ENCODE measurements around the gene ADAMTS14. TPM values are rescaled to one million over a fixed set of nuclear protein-coding genes. Genes with fewer than 3 reads are reported as not detected.
"Not testable (repeated sequence)": the region's sequence is repeated elsewhere in the genome, so short reads cannot be mapped to it uniquely, and the experiment has no call there.

Gene ADAMTS14, protein sequence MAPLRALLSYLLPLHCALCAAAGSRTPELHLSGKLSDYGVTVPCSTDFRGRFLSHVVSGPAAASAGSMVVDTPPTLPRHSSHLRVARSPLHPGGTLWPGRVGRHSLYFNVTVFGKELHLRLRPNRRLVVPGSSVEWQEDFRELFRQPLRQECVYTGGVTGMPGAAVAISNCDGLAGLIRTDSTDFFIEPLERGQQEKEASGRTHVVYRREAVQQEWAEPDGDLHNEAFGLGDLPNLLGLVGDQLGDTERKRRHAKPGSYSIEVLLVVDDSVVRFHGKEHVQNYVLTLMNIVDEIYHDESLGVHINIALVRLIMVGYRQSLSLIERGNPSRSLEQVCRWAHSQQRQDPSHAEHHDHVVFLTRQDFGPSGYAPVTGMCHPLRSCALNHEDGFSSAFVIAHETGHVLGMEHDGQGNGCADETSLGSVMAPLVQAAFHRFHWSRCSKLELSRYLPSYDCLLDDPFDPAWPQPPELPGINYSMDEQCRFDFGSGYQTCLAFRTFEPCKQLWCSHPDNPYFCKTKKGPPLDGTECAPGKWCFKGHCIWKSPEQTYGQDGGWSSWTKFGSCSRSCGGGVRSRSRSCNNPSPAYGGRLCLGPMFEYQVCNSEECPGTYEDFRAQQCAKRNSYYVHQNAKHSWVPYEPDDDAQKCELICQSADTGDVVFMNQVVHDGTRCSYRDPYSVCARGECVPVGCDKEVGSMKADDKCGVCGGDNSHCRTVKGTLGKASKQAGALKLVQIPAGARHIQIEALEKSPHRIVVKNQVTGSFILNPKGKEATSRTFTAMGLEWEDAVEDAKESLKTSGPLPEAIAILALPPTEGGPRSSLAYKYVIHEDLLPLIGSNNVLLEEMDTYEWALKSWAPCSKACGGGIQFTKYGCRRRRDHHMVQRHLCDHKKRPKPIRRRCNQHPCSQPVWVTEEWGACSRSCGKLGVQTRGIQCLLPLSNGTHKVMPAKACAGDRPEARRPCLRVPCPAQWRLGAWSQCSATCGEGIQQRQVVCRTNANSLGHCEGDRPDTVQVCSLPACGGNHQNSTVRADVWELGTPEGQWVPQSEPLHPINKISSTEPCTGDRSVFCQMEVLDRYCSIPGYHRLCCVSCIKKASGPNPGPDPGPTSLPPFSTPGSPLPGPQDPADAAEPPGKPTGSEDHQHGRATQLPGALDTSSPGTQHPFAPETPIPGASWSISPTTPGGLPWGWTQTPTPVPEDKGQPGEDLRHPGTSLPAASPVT
- total RNA-seq = 1 to 10 TPM in 1 of 2 donors, under 1 TPM in 1; 0.19 to 1.0 TPM
- long read RNA-seq, donor 1, partial matches to known transcripts = 1 of 1 reads
- long read RNA-seq, donor 1, other reads (novel, unspliced or antisense) = 0 of 1 reads
- long read RNA-seq, donor 2 = 0 reads

DNA sequence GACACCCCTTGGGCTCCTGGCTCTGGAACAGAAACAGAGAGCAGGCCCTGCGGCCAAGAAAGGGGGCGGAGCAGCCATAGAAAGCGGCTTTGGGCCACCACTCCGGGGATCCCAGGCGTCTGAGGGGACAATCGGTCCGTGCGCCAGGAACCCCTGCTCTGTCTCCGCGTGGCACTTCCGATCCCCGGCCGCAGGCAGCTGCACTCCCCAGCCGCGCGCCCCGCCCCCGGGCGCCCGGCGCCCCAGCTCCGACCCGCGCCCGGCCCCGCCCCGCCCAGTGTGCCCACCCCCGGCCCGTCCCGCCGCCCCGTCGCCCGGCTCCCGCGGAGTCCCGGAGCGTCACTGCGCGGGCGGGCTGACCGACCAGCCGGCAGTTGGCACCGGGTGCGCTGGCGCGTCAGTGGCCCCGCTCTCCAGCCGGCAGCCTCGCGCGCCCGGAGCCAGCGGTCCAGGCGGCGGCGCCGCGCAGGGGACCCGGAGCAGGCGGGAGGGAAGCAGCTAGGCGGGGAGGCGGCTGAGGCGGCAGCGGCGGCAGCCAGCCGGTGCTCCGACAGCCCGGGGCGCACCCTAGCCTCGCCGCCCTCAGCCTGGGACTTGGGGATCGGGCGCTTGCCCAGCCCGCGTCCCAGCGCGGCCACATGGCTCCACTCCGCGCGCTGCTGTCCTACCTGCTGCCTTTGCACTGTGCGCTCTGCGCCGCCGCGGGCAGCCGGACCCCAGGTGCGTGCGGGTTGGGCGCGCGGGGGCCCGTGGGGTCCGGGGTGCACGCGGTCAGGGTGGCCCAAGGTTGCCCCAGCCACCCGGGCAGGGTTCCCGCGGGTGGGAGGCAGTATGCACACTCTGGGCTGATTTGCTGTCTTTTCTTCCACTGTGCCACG, at the start of gene ADAMTS14:
Gene ADAMTS14 (plus strand): TSS at position 342 of the 878 bp plus-strand sequence. CDS start 297 bp downstream, at position 639.
- peak; percentile 81 for DNase-seq (ENCODE audit: low spot score)
- intact Hi-C loops (cut with DNase I) = no loop called here

DNA sequence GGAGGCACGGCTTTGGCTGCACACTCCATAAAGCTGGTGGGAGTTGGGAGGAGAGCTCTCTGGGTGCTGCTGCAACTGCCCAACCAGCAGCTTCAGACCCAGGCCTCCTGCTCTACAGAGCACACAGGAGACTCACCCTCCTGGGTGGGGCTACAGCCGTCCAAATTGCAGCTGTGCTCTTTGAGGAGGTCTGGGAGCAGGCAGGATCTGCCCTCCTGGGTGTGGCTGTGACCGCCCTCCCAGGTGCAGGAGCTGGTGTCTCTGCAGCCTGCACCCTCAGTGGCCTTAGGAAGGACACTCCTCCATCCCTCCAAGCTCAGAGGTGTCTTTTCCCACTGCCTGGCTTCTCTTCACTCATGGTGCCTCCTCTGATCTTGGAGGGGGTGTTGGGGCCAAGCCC, 49.8 kb upstream of the ADAMTS14 start:
- intact Hi-C loops (cut with DNase I) = no loop called here
- no peak for DNase-seq (ENCODE audit: low spot score)

DNA sequence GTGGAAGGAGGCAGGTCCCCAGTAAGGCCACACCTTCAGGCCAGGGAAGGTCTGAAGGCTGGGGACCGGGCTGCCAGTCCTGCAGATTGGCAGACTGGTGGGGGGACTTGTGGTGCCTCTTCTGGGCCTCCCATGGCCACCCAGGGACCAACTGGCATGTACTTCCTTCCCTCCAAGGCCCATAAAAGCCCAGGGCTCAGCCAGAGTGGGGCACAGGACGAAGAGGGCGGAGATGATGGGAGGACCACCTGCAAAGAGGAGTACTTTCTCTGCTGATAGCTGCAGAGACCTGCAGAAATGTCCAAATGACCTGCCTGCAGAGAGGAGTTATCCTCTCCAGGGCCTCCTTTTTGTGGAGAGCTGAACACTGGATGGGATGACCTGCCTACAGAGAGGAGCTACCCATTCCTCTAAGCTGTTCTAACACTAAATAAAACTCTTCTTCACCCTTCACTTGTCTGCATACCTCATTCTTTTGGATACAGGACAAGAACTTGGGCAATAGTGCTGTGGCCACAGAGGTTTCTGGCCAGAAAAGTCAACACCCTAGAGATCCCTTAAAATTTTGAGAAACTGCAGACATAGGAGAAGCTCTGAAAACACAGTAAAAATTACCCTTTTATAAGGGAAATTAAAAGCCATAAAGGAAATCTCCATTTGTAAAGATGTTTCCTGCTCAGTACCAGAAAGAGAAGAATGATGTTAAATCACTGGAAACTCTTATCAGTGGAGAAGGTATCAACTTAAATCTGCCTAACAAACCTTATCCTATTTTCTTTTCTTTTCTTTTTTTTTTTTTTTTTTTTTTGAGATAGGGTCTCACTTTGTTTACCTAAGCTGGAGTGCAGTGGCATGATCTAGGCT, 49.1 kb upstream of the ADAMTS14 start:
- intact Hi-C loops (cut with DNase I) = no loop called here
- no peak for DNase-seq (ENCODE audit: low spot score)

DNA sequence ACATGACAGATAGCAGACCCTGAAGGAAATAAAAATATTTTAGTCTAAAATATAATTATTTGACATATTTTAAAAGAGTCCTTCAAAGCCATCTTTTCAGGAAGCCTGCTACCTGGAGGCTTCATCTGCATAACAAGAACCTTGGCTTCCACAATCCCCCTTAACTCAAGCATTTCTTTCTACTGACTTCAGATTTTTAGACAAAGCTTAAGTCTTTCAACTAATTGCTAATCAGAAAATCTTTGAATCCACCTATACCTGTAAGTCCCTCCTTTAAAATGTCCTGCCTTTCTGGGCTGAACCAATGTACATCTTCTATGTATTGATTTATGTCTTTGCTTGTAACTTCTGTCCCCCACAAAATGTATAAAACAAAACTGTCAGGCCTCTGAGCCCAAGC, 46.2 kb upstream of the ADAMTS14 start:
- intact Hi-C loops (cut with DNase I) = no loop called here
- no peak for DNase-seq (ENCODE audit: low spot score)

DNA sequence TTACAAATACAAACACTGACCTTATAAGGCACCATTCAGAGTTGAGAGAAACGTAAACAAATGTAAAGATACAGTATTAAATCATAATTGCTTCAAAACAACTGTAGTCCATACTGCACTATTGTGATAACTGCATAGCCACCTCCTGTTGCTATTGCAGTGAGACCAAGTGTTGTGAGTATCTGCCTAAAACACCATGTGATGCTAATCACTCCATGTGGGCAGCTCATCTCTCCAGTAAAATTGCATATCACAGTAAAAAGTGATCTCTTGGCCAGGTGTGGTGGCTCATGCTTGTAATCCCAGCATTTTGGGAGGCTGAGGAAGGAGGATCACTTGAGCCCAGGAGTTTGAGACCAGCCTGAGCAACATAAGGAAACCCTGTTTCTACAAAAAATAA, 43.0 kb upstream of the ADAMTS14 start:
- intact Hi-C loops (cut with DNase I) = no loop called here
- no peak for DNase-seq (ENCODE audit: low spot score)

DNA sequence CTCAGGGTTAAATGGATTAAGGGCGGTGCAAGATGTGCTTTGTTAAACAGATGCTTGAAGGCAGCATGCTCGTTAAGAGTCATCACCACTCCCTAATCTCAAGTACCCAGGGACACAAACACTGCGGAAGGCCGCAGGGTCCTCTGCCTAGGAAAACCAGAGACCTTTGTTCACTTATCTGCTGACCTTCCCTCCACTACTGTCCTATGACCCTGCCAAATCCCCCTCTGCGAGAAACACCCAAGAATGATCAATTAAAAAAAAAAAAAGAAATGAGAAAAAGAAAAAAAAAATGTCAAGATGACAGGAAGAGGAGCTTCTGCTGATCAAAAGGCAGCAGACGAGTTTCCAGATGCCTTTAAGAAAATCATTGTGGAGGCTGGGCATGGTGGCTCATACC, 40.6 kb upstream of the ADAMTS14 start:
- DNase-seq (ENCODE audit: low spot score); intact Hi-C loops (cut with DNase I): not testable (repeated sequence)

DNA sequence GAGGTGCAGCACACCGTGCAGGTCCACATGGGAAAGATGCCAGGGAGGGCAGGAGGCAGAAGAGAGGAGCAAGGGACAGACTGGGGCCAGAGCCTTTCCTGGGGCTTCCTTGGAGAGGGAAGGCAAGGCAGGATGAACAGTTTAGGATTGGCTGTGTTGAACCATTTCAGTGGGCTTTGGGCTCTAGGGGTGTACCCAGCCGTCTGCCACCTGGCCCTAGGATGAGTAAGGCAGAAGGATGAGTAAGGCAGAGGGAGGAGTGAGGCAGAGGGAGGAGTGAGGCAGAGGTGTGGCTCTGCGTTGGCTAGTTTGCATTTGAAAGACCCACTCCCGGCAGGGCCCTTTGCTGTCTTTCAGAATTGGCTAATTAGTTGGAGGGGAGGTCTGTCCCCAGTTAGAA, 38.3 kb upstream of the ADAMTS14 start:
- DNase-seq (ENCODE audit: low spot score) = no peak

DNA sequence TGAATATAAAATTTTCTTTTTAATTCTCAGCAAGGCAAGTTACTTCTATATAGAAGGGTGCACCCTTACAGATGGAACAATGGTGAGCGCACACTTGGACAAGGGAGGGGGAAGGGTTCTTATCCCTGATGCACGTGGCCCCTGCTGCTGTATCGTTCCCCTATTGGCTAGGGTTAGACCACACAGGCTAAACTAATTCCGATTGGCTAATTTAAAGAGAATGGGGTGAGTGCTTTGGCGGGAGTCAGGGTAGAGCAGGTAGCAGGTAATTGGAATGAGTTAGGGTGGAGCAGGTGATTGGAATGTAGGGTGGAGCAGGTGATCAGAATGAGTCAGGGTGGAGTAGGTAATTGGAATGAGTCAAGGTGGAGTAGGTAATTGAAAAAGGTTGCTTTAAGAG, 37.8 kb upstream of the ADAMTS14 start:
- intact Hi-C loops (cut with DNase I); DNase-seq (ENCODE audit: low spot score): not testable (repeated sequence)

More for the DNA sequence above, 38.3 kb upstream of the ADAMTS14 start:
- intact Hi-C loops (cut with DNase I) = no loop called here

DNA sequence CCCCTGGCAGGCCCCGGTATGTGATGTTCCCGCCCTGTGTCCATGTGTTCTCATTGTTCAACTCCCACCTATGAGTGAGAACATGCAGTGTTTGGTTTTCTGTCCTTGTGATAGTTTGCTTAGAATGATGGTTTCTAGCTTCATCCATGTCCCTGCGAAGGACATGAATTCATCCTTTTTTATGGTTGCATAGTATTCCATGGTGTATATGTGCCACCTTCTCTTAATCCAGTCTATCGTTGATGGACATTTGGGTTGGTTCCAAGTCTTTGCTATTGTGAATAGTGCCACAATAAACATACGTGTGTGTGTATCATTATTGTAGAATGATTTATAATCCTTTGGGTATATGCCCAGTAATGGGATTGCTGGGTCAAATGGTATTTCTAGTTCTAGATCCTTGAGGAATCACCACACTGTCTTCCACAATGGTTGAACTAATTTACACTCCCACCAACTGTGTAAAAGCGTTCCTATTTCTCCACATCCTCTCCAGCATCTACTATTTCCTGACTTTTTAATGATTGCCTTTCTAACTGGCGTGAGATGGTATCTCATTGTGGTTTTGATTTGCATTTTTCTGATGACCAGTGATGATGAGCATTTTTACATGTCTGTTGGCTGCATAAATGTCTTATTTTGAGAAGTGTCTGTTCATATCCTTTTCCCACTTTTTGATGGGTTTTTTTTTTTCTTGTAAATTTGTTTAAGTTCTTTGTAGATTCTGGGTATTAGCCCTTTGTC, 32.5 kb upstream of the ADAMTS14 start:
- DNase-seq (ENCODE audit: low spot score); intact Hi-C loops (cut with DNase I): not testable (repeated sequence)

DNA sequence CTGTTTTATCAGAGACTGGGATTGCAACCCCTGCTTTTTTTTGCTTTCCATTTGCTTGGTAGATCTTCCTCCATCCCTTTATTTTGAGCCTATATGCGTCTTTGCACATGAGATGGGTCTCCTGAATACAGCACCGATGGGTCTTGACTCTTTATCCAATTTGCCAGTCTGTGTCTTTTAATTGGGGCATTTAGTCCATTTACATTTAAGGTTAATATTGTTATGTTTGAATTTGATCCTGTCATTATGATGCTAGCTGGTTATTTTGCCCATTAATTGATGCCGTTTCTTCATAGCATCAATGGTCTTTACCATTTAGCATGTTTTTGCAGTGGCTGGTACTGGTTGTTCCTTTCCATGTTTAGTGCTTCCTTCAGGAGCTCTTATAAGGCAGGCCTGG, 29.0 kb upstream of the ADAMTS14 start:
- DNase-seq (ENCODE audit: low spot score); intact Hi-C loops (cut with DNase I): not testable (repeated sequence)

DNA sequence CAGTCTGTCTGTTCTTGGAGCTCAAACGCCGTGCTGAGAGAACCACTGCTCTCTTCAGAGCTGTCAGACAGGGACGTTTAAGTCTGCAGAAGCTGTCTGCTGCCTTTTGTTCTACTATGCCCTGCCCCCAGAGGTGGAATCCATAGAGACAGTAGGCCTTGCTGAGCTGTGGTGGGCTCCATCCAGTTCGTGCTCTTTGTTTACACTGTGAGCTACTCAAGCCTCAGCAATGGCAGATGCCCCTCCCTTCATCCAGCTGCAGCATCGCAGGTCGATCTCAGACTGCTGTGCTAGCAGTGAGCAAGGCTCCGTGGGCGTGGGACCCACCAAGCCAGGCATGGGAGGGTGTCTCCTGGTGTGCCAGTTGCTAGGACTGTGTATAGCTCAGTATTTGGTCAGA, 27.3 kb upstream of the ADAMTS14 start:
- intact Hi-C loops (cut with DNase I) = not testable (repeated sequence)

DNA sequence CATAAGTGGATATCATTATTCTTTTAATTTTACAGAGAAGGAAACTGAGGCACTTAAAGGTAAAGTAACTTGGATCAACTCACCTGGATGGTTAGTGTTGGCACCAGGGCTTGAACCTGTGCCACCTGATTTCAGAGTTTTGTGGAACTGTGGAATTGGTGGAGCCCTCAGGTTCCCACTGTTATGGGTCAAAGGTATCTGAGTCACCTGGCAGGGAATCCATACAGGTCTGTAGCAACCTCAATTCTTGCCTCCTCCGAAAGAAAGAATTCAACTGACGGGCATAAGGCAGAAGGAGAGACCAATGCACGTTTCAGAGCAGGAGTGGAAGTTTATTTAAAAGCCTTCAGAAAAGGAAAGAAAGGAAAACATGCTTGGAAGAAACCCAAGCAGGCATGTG, 25.2 kb upstream of the ADAMTS14 start:
- no peak for DNase-seq (ENCODE audit: low spot score)
- intact Hi-C loops (cut with DNase I) = no loop called here

More for the DNA sequence above, 27.3 kb upstream of the ADAMTS14 start:
- not testable (repeated sequence) for DNase-seq (ENCODE audit: low spot score)

DNA sequence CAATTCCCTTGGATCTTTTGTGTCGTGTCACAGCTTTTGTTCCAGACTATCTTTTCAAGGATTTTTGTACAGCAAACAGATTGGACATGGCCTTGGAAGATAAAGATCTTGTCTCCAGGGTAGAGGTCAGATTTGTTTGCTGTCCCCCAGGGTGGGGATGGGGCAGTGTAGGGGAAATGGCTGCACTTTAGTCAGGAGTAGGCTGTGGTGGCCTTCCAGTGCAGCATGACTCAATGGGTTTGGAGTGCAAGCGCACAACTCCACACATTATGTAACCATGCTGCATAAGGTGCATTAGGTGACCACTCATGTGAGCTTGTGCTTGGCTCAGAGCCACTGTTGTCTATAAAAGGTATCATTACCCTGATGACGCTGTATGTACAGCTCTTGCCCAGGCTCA, 23.9 kb upstream of the ADAMTS14 start:
- intact Hi-C loops (cut with DNase I) = no loop called here
- no peak for DNase-seq (ENCODE audit: low spot score)

DNA sequence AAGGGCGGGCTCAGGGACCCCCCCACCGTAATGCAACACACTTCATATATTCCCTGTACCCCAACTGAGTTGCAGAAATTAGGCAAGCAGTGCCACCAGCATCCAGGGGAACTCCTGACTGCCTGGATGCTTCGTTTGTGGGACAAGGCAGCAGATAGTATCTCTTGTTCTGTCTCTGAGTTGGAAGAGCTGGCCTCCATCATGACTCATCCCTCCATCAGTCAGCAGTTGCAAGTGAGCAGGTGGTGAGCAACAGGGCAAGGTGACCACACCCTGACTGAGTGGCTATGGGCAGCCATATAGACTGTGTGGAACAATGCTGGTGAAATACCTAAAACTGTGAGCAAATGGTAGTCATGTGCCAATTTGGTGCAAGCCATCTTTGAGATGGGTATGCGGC, 22.8 kb upstream of the ADAMTS14 start:
- intact Hi-C loops (cut with DNase I) = no loop called here
- DNase-seq (ENCODE audit: low spot score) = no peak

DNA sequence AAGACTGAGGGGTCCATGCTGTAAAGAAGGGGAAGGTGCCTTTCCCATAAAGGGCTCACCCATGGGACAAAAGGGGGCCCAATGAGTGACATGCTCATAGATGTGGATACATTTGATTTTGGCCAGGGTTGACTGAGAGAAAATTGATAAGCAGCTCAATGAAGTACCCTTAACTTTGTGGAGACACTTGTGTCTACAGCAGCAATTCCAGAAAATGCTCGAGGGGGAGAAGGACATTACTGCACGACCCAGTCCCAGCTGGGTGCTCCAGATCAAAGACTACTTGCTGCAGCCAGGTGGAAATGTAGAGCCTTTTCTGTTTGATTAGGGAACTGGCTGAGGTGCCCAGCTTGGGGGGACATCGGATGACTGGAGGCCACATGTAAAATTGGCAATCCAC, 22.2 kb upstream of the ADAMTS14 start:
- intact Hi-C loops (cut with DNase I) = no loop called here

DNA sequence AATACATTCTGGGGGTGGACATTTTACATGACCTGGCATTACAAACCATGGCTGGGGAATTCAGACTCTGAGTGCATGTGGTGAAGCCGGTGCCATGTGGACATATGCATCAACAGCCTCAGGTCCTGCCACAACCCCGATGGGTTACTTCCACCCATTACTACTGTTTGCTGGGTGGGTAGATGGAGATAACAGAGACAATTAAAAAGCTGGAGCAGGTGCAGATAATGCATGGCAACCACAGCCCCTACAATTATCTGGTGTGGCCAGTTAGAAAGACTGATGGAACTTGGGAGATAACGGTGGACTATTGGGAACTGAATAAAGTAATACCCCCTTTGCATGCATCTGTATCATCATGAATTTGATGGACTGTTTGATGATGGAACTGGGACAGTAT, 21.6 kb upstream of the ADAMTS14 start:
- intact Hi-C loops (cut with DNase I) = no loop called here
- DNase-seq (ENCODE audit: low spot score) = no peak

More for the DNA sequence above, 22.2 kb upstream of the ADAMTS14 start:
- no peak for DNase-seq (ENCODE audit: low spot score)

DNA sequence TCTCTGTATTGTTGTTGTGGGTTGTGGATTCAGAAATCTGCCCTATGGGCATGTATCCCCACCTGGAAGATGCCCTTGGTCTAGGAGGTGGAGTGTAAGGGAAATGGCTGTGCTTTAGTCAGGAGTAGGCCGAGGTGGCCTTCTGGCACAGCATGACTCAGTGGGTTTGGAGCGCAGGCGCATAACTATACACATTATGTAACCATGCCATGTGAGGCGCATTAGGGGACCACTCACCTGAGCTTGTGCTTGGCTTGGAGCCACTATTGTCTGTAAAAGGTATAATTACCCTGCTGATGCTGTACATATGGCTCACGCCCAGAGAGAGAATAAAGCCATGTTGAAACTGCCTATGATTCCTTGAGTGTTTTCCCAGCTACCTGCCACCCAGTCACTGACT, 20.6 kb upstream of the ADAMTS14 start:
- intact Hi-C loops (cut with DNase I) = no loop called here
- no peak for DNase-seq (ENCODE audit: low spot score)

Measured in posterior vena cava (tissue), 2 donors.